Neural progenitor cell (in vitro differentiated cells): ENCODE data around the gene DIAPH2.

Experiments used
- EZH2 ChIP-seq: fragments of 200-600 bp; sonication (generic); IDR thresholded peaks from 2 replicates; pipeline ENCODE4 v1.6.1; 2017; ENCODE audit warnings: antibody characterized with exemption, mild to moderate bottlenecking, moderate library complexity
- TF ChIP-seq, protein P1 (sequence below): fragments of 200-600 bp; sonication (generic); IDR thresholded peaks from 2 replicates; pipeline ENCODE4 v1.5.1; 2017; ENCODE audit warnings: antibody characterized with exemption, mild to moderate bottlenecking

DNA sequence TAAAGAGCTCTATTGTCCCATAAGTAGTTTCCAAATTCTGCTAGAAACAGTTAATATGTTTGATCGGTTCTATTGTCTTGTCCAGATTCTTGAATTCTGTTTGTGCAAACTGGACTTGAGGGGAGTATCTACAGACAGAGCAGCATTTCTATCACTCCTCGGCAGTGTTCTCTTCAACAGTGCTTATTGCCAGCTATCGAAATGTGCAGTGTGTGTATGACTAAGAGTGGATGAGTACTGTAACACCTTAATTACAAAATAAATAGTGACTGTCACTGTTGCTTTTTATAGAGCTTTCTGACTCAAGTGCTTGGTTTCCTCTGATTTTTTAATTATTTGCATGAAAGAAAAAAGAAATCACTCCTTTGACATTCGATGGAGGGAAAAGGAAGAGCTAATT is 473.6 kb downstream of the DIAPH2 start:
- no peak for TF ChIP-seq EZH2
- TF ChIP-seq, protein P1, sequence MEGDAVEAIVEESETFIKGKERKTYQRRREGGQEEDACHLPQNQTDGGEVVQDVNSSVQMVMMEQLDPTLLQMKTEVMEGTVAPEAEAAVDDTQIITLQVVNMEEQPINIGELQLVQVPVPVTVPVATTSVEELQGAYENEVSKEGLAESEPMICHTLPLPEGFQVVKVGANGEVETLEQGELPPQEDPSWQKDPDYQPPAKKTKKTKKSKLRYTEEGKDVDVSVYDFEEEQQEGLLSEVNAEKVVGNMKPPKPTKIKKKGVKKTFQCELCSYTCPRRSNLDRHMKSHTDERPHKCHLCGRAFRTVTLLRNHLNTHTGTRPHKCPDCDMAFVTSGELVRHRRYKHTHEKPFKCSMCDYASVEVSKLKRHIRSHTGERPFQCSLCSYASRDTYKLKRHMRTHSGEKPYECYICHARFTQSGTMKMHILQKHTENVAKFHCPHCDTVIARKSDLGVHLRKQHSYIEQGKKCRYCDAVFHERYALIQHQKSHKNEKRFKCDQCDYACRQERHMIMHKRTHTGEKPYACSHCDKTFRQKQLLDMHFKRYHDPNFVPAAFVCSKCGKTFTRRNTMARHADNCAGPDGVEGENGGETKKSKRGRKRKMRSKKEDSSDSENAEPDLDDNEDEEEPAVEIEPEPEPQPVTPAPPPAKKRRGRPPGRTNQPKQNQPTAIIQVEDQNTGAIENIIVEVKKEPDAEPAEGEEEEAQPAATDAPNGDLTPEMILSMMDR = no peak
